ENCODE data around the gene PDF.

Gene PDF

DNA sequence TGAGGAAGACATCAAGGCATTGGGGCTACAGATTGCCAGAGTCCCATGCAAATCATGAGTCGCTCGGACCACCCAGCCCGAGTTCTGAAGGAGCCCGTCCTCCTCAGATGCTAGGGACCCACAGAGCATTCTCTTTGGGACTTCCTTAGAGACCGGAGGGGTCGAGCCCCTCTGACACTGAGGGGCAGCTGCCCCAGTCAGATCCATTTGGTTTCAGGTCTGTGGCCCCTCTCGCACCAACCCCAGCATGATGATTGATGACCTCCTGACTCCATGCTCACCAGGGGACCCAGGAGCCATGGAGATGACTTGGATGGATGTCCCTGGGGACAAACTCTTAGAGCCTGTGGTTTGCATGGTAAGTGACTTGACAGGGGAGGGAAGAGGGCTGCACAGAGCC is 8.0 kb downstream of the PDF start:
- H3K36me3 ChIP-seq (ENCODE audit: control insufficient read depth, insufficient read depth, low read length, severe bottlenecking): peaks cover 83% of the 10 kb centered on the region
- no peaks in the 10 kb centered on the region for H3K27me3 ChIP-seq (replicated peaks; ENCODE audit: control insufficient read depth, insufficient read depth, low read length)

DNA sequence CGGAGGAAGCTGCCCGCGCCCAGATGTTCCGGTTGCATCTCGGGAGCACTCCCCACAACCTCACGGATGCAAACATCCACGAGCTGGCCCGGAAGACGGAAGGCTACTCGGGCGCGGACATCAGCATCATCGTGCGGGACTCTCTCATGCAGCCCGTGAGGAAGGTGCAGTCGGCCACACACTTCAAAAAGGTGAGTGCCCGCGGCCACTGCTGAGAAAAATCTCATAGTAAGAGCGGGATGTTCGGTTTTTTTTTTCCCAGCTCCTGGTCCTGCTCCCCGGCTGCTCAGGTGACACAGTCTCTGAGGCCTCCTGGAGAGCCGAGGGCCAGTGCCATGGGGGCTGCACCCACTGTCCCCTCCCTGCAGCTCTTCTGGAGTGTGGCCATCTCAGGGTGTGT is 9.3 kb downstream of the PDF start:
- no peaks in the 10 kb centered on the region for H3K27me3 ChIP-seq (replicated peaks; ENCODE audit: control insufficient read depth, insufficient read depth, low read length)
- no peaks in the 10 kb centered on the region for H3K9me3 ChIP-seq (ENCODE audit: control insufficient read depth, low read length)
- H3K9ac ChIP-seq (ENCODE audit: low read length): no peak overlapping the region
- no peak overlapping the region for H3K4me3 ChIP-seq (ENCODE audit: low read length)
- no peak for DNase-seq (ENCODE audit: low read depth)
- peaks cover 16% of the 10 kb centered on the region for H3K4me1 ChIP-seq (ENCODE audit: control insufficient read depth, insufficient read depth, low read length)
- peaks cover 84% of the 10 kb centered on the region for H3K36me3 ChIP-seq (ENCODE audit: control insufficient read depth, insufficient read depth, low read length, severe bottlenecking)

More for the DNA sequence above, 8.0 kb downstream of the PDF start:
- H3K9ac ChIP-seq (ENCODE audit: low read length): no peak overlapping the region
- H3K9me3 ChIP-seq (ENCODE audit: control insufficient read depth, low read length): no peaks in the 10 kb centered on the region
- H3K4me1 ChIP-seq (ENCODE audit: control insufficient read depth, insufficient read depth, low read length): peaks cover 27% of the 10 kb centered on the region
- DNase-seq (ENCODE audit: low read depth): no peak
- no peak overlapping the region for H3K4me3 ChIP-seq (ENCODE audit: low read length)

DNA sequence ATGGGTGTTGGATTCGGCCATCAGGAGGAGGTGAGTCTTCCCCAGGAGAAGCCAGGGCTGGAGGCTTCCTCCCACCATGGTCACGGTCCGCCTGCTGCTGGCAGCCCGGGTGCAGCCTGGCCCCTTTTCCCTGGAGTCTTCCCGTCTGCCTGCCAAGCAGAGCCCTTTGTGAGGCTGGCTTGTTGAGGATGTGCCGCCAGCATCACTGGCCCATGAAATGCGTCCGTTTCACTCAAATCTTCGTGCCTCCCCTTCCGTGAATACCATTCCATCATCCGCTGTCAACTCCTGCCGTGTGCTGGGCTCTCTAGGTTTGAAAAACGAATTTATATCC is 9.7 kb downstream of the PDF start:
- Histone ChIP-seq H3K27me3 (replicated peaks; ENCODE audit: control insufficient read depth, insufficient read depth, low read length) (no peaks in the 10 kb centered on the region), H3K9me3 (ENCODE audit: control insufficient read depth, low read length) (no peaks in the 10 kb centered on the region), H3K36me3 (ENCODE audit: control insufficient read depth, insufficient read depth, low read length, severe bottlenecking) (peaks cover 86% of the 10 kb centered on the region), H3K9ac (ENCODE audit: low read length) (no peak overlapping the region), H3K4me1 (ENCODE audit: control insufficient read depth, insufficient read depth, low read length) (peaks cover 13% of the 10 kb centered on the region), H3K4me3 (ENCODE audit: low read length) (no peak overlapping the region)
- no peak for DNase-seq (ENCODE audit: low read depth)

DNA sequence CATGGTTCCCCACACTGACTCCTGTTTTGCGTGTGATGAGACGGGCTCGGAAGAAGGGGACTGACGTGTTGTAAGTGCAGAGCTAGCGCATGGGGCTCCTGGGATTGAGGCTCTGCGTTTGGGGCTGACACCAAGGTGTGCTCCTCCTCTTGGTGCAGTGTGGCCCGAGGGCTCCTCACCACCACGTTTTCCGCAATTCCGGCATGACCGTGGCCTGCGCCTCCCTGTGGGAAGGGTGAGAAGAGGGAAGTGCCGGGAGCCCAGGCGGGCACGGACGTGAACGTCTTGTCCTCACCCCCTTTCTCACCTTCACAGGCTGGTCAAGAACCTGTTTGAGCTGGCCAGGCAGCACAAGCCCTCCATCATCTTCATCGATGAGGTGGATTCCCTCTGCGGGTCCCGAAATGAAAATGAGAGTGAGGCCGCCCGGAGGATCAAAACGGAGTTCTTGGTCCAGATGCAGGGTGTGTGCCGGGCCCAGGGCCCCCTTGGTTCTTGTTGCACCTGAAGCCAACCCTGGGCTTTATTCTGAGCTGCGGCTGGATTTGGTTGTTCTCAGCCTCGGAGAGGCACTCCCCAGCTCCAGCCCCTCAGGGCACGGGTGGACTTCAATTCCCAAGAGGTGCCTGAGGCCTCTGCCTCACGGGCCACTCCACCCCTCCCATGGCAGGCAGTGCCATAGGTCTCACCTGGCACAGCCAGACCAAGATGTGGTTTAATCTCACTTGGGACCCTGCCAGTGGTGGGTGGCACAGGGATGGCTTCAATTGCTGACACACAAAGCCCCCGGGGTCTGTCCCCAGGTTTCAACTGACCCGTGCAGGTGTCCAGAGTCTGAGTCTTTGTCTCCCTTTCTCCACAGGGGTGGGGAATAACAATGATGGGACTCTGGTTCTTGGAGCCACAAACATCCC is 10.3 kb downstream of the PDF start:
- H3K9me3 ChIP-seq (ENCODE audit: control insufficient read depth, low read length): no peaks in the 10 kb centered on the region
- H3K36me3 ChIP-seq (ENCODE audit: control insufficient read depth, insufficient read depth, low read length, severe bottlenecking): peaks cover 90% of the 10 kb centered on the region
- H3K4me3 ChIP-seq (ENCODE audit: low read length): no peak overlapping the region
- no peak for DNase-seq (ENCODE audit: low read depth)
- H3K9ac ChIP-seq (ENCODE audit: low read length): no peak overlapping the region
- H3K27me3 ChIP-seq (replicated peaks; ENCODE audit: control insufficient read depth, insufficient read depth, low read length): no peaks in the 10 kb centered on the region
- peaks cover 15% of the 10 kb centered on the region for H3K4me1 ChIP-seq (ENCODE audit: control insufficient read depth, insufficient read depth, low read length)

DNA sequence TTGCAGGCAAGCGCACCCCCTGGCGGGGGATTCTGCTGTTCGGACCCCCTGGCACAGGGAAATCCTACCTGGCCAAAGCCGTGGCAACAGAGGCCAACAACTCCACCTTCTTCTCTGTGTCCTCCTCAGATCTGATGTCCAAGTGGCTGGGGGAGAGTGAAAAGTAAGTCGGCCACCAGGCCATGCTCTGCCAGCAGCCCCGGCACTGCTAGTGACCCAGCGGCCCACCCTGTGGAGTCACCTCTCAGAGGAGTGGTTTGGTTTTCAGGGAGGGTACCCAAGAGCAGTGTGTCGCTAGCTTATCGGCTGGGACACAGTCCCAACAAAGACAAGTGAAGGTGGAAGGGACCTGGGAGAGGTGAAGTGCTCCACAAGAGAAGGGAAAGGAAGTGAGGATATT is 11.0 kb downstream of the PDF start:
- H3K9ac ChIP-seq (ENCODE audit: low read length): no peak overlapping the region
- no peaks in the 10 kb centered on the region for H3K27me3 ChIP-seq (replicated peaks; ENCODE audit: control insufficient read depth, insufficient read depth, low read length)
- peaks cover 8% of the 10 kb centered on the region for H3K4me1 ChIP-seq (ENCODE audit: control insufficient read depth, insufficient read depth, low read length)
- peaks cover 88% of the 10 kb centered on the region for H3K36me3 ChIP-seq (ENCODE audit: control insufficient read depth, insufficient read depth, low read length, severe bottlenecking)
- H3K4me3 ChIP-seq (ENCODE audit: low read length): no peak overlapping the region
- DNase-seq (ENCODE audit: low read depth): no peak
- H3K9me3 ChIP-seq (ENCODE audit: control insufficient read depth, low read length): no peaks in the 10 kb centered on the region

DNA sequence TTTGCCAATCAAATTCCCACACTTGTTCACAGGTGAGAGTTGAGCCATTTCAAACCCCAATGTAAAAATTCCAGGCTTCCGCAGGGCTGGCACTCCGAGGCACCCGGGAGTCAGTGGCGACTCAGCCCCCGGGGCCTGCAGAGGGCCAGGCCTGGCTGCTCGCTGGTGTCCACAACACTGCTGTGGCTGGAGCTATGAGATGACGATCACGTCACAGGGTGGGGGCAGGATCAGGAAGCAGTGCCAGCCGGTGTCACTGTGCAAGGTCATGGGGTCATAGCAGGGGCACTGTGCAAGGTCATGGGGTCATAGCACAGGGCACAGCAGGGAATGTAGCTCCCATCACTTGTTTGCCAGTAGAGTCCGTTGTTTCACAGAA is 11.5 kb downstream of the PDF start:
- no peak overlapping the region for H3K4me3 ChIP-seq (ENCODE audit: low read length)
- no peaks in the 10 kb centered on the region for H3K9me3 ChIP-seq (ENCODE audit: control insufficient read depth, low read length)
- H3K27me3 ChIP-seq (replicated peaks; ENCODE audit: control insufficient read depth, insufficient read depth, low read length): no peaks in the 10 kb centered on the region
- peaks cover 88% of the 10 kb centered on the region for H3K36me3 ChIP-seq (ENCODE audit: control insufficient read depth, insufficient read depth, low read length, severe bottlenecking)
- H3K4me1 ChIP-seq (ENCODE audit: control insufficient read depth, insufficient read depth, low read length): peaks cover 5% of the 10 kb centered on the region
- DNase-seq (ENCODE audit: low read depth): no peak
- H3K9ac ChIP-seq (ENCODE audit: low read length): no peak overlapping the region

DNA sequence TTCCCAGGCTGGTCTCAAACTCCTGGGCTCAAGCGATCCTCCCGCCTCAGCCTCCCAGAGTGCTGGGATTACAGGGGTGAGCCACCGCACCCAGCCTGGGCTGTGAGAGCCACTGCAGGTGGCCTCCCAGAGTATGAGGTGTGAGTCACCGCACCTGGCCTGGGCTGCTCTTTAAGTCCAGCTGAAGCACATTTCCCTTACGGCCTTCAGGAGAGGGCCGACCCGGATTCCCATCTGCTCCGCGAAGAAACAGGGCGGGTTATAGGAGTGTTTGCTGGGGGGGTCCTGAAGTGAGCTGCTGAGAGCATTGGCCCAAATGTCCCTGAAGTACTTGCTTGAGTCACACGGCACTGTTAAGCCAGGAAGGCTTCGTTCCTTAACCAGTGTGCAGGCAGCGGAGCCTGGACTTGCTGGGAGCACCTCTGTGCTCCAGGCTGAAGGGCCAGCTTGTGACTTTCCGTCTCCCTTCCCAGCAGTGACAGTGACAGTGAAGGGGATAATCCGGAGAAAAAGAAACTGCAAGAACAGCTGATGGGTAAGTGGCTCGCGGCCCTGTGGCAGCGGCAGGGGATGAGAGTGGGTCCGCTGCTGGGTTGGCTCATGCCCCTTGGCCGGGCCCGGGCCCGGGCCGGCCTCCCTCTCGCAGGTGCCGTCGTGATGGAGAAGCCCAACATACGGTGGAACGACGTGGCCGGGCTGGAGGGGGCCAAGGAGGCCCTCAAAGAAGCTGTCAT is 12.0 kb downstream of the PDF start:
- no peak overlapping the region for H3K9ac ChIP-seq (ENCODE audit: low read length)
- H3K9me3 ChIP-seq (ENCODE audit: control insufficient read depth, low read length): no peaks in the 10 kb centered on the region
- no peaks in the 10 kb centered on the region for H3K27me3 ChIP-seq (replicated peaks; ENCODE audit: control insufficient read depth, insufficient read depth, low read length)
- no peak overlapping the region for H3K4me3 ChIP-seq (ENCODE audit: low read length)
- no peak for DNase-seq (ENCODE audit: low read depth)
- H3K4me1 ChIP-seq (ENCODE audit: control insufficient read depth, insufficient read depth, low read length): peaks cover 3% of the 10 kb centered on the region
- H3K36me3 ChIP-seq (ENCODE audit: control insufficient read depth, insufficient read depth, low read length, severe bottlenecking): peaks cover 83% of the 10 kb centered on the region

DNA sequence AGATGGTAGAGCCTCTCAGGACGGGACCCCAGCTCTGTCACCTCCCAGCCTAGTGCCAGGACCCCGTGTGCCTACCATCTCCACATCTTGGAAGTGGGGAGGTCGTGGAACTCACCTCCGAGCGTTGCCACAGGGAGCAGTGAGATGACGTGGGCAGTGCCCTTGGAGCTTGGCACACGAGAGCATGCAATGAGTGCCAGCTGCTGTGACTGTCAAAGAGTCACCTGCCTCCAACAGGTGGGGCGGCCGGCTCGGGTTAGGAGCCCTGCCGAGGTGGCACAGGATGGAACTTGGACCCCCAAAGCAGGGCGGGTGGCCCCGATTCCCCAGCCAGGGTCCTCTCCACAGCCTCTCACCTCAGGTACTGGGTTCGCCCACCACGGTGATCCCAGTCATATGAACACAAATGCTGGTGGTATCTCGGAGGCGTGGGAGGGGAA is 13.8 kb downstream of the PDF start:
- Histone ChIP-seq H3K9ac (ENCODE audit: low read length) (no peak overlapping the region), H3K9me3 (ENCODE audit: control insufficient read depth, low read length) (no peaks in the 10 kb centered on the region), H3K4me3 (ENCODE audit: low read length) (no peak overlapping the region), H3K4me1 (ENCODE audit: control insufficient read depth, insufficient read depth, low read length) (peaks cover 6% of the 10 kb centered on the region), H3K36me3 (ENCODE audit: control insufficient read depth, insufficient read depth, low read length, severe bottlenecking) (peaks cover 68% of the 10 kb centered on the region), H3K27me3 (replicated peaks; ENCODE audit: control insufficient read depth, insufficient read depth, low read length) (no peaks in the 10 kb centered on the region)
- DNase-seq (ENCODE audit: low read depth): no peak

DNA sequence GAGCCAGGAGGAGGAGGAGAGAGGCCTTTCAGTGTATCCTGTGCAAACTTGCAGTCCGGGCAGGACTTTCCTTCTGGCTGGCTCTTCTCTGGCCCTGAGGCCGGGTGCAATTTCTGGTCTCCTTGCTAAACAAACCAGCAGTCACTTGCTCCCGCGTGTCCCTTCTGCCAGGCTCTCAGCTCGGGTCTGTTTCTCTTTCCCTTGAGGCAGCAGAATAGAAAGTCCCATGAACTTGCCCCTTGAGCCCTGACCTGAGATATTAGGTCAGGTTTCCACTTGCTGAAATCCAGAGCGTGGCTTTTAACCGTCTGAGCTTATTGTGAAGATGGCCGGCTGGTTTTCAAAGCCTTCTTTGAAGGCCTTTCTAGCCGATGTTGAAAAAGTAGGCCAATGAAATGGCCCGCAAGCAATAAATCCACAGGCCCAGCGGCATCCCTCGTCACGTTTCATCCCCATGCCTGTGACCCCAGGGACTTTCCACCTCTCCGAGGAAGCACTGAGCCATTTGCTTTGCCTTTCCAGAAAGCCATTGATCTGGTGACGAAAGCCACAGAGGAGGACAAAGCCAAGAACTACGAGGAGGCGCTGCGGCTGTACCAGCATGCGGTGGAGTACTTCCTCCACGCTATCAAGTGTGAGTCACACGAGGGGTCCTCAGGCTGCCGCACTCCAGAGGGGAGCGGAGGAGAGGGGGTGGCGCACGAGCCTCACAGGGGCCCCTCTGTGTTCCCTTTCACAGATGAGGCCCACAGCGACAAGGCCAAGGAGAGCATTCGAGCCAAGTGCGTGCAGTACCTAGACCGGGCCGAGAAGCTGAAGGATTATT is 14.7 kb downstream of the PDF start:
- Histone ChIP-seq H3K4me1 (ENCODE audit: control insufficient read depth, insufficient read depth, low read length) (peaks cover 7% of the 10 kb centered on the region), H3K9ac (ENCODE audit: low read length) (no peak overlapping the region), H3K9me3 (ENCODE audit: control insufficient read depth, low read length) (no peaks in the 10 kb centered on the region), H3K36me3 (ENCODE audit: control insufficient read depth, insufficient read depth, low read length, severe bottlenecking) (peaks cover 58% of the 10 kb centered on the region), H3K4me3 (ENCODE audit: low read length) (no peak overlapping the region), H3K27me3 (replicated peaks; ENCODE audit: control insufficient read depth, insufficient read depth, low read length) (no peaks in the 10 kb centered on the region)
- DNase-seq (ENCODE audit: low read depth): no peak

DNA sequence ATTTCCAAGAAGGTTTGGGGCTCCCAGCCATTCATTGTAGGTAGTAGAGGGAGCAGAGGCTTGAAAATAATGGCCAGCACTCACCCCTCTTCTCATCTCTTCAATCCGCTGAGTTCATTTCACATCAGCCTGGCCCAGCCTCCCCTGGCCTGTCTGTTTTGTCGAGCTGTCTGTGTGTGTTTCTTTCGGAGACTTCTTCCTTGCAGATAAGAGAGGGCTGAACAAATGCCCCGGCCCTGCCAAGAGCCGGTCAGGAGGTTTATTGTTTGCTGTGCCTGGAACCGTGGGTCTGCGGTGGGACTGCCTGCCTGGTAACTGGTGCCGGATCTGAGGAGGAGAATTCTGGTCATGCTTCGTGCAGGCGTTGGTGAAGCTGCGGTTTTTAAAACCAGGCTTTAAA is 15.9 kb downstream of the PDF start:
- no peak for DNase-seq (ENCODE audit: low read depth)
- no peaks in the 10 kb centered on the region for H3K27me3 ChIP-seq (replicated peaks; ENCODE audit: control insufficient read depth, insufficient read depth, low read length)
- H3K4me3 ChIP-seq (ENCODE audit: low read length): no peak overlapping the region
- H3K9me3 ChIP-seq (ENCODE audit: control insufficient read depth, low read length): no peaks in the 10 kb centered on the region
- no peak overlapping the region for H3K9ac ChIP-seq (ENCODE audit: low read length)
- H3K4me1 ChIP-seq (ENCODE audit: control insufficient read depth, insufficient read depth, low read length): peaks cover 11% of the 10 kb centered on the region
- H3K36me3 ChIP-seq (ENCODE audit: control insufficient read depth, insufficient read depth, low read length, severe bottlenecking): peaks cover 47% of the 10 kb centered on the region

DNA sequence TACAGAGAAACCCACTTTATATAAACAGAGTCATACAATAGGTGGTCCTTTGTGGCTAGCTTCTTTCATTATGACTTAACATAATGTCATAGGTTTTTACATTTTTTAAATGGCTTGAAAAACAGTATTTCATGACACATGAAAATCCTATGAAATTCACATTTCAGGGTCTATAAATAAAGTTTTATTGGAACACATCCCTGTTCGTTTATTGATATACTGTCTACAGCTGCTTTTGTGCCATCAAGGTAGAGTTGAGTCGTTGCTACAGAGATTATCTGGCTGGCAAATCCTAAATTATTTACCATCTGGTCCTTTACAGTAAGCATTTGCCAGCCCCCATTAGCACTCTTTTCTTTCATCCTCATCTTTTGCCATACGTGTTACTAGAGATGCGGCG is 16.9 kb downstream of the PDF start:
- peaks cover 36% of the 10 kb centered on the region for H3K36me3 ChIP-seq (ENCODE audit: control insufficient read depth, insufficient read depth, low read length, severe bottlenecking)

More for the DNA sequence above, 16.9 kb downstream of the PDF start:
- no peak overlapping the region for H3K4me3 ChIP-seq (ENCODE audit: low read length)
- peaks cover 11% of the 10 kb centered on the region for H3K4me1 ChIP-seq (ENCODE audit: control insufficient read depth, insufficient read depth, low read length)
- no peak for DNase-seq (ENCODE audit: low read depth)
- H3K9me3 ChIP-seq (ENCODE audit: control insufficient read depth, low read length): no peaks in the 10 kb centered on the region
- no peaks in the 10 kb centered on the region for H3K27me3 ChIP-seq (replicated peaks; ENCODE audit: control insufficient read depth, insufficient read depth, low read length)
- no peak overlapping the region for H3K9ac ChIP-seq (ENCODE audit: low read length)

Measured in adipocyte (in vitro differentiated cells).